ENCODE measurements around the gene PDK3.

PDK3 gene

GRCh38 chrX:24494647-24495075, 29.6 kb downstream of the PDK3 start:
- TF ChIP-seq ZNF274 (IDR thresholded peaks at IDR 0.05; ENCODE audit: low read depth, low read length): no peak
- no peak overlapping the region for H3K4me3 ChIP-seq (ENCODE audit: low read length)

- TF ChIP-seq ZNF274 (IDR thresholded peaks at IDR 0.05; ENCODE audit: low read depth, low read length): no peak
- H3K4me3 ChIP-seq (ENCODE audit: low read length): no peak overlapping the region
Measured at GRCh38 chrX:24495700-24496099, 30.6 kb downstream of the PDK3 start.

DNA sequence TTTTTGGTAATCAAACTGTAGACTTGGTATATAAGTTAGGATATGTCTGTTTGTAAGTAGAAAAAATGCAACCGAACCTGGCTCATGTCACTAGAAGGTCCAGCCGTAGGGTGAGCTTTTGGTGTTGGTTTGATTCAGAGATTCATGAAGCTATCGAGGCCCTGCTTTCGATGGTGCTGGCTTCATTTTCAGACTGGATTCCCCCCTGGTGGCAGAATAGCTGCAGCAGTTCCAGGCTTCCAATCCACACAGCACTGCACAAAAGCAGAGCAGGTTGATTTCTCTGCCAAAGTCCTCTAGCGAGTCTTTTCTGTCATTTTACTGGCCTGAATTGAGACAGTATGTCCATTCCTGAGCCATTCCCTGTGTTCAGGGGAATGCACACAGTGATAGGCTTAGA, 33.1 kb downstream of the PDK3 start:
- TF ChIP-seq ZNF274 (IDR thresholded peaks at IDR 0.05; ENCODE audit: low read depth, low read length): no peak

DNA sequence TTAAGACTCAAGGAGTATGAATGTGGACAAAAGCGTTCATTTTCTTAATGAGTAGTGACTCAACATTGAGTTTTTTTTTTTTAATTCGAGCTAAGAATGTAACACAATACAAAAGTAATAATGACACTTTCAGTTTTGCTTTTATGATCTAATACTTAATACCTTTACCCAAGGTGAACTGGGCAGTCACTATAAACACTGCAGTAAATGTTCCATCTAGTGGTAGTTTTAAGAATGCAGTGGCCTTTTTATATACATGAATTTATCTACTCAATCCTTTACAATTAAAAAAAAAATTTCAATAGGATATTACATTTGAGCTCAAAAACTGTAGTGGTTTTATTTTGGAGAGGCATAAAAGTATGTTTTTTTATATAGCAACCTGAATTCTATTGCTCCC, 33.9 kb downstream of the PDK3 start:
- TF ChIP-seq ZNF274 (IDR thresholded peaks at IDR 0.05; ENCODE audit: low read depth, low read length): no peak
- H3K4me3 ChIP-seq (ENCODE audit: low read length): no peak overlapping the region

More for the DNA sequence above, 33.1 kb downstream of the PDK3 start:
- H3K4me3 ChIP-seq (ENCODE audit: low read length): no peak overlapping the region

GRCh38 chrX:24506082-24506481, 41.0 kb downstream of the PDK3 start:
- H3K4me3 ChIP-seq (ENCODE audit: low read length): no peak overlapping the region
- TF ChIP-seq ZNF274 (IDR thresholded peaks at IDR 0.05; ENCODE audit: low read depth, low read length): no peak

GRCh38 chrX:24508375-24508774, 43.3 kb downstream of the PDK3 start:
- no peak overlapping the region for H3K4me3 ChIP-seq (ENCODE audit: low read length)
- TF ChIP-seq ZNF274 (IDR thresholded peaks at IDR 0.05; ENCODE audit: low read depth, low read length): no peak

DNA sequence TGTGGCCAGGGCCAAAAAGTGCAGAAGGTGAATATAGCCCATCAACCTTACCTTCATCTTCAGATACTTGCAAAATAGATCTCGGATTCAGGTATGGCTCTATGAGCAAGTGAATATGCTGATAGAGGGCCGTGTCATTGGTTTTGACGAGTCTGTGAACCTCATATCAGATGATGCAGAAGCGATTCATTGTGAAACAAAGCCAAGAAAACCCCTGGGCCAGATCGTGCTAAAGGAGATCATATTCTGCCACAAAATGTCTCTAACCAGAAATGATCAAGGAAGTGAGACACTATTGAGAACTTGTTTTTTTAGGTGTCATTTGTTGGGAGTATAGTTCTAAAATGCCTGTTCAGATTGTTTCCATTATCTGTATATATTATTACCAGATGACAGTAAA, 48.3 kb downstream of the PDK3 start:
- no peak overlapping the region for H3K4me3 ChIP-seq (ENCODE audit: low read length)
- TF ChIP-seq ZNF274 (IDR thresholded peaks at IDR 0.05; ENCODE audit: low read depth, low read length): no peak

- no peak for TF ChIP-seq ZNF274 (IDR thresholded peaks at IDR 0.05; ENCODE audit: low read depth, low read length)
- no peak overlapping the region for H3K4me3 ChIP-seq (ENCODE audit: low read length)
Measured at GRCh38 chrX:24515447-24515846, 50.4 kb downstream of the PDK3 start.

GRCh38 chrX:24520472-24520871, 55.4 kb downstream of the PDK3 start:
- H3K4me3 ChIP-seq (ENCODE audit: low read length): no peak overlapping the region

DNA sequence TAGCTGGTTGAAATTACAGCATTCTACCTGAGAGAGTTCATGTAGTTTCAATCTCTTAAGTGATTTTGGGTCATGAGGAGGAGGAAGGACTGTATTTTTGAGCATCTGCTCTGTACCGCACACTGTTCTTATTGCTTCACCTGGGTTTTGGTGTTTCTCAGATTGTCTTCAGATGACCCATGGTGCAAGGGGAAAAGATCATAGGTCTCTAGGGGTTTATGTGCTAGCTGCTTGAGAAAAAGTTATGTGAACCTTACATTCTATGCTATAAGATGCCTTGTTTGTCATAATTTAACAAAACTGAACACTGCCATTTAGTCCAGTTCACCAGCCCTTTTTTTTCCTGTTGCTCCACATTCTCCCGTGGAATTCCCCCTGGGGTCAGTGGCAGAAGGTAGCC, 60.4 kb downstream of the PDK3 start:
- H3K4me3 ChIP-seq (ENCODE audit: low read length): no peak overlapping the region
- TF ChIP-seq ZNF274 (IDR thresholded peaks at IDR 0.05; ENCODE audit: low read depth, low read length): no peak

More at GRCh38 chrX:24520472-24520871, 55.4 kb downstream of the PDK3 start:
- TF ChIP-seq ZNF274 (IDR thresholded peaks at IDR 0.05; ENCODE audit: low read depth, low read length): no peak

GRCh38 chrX:24526616-24527015, 61.5 kb downstream of the PDK3 start:
- no peak for TF ChIP-seq ZNF274 (IDR thresholded peaks at IDR 0.05; ENCODE audit: low read depth, low read length)
- no peak overlapping the region for H3K4me3 ChIP-seq (ENCODE audit: low read length)

- H3K4me3 ChIP-seq (ENCODE audit: low read length): no peak overlapping the region
- TF ChIP-seq ZNF274 (IDR thresholded peaks at IDR 0.05; ENCODE audit: low read depth, low read length): no peak
Measured at GRCh38 chrX:24528605-24529004, 63.5 kb downstream of the PDK3 start.

GRCh38 chrX:24536551-24536950, 71.5 kb downstream of the PDK3 start:
- H3K4me3 ChIP-seq (ENCODE audit: low read length): no peak overlapping the region
- no peak for TF ChIP-seq ZNF274 (IDR thresholded peaks at IDR 0.05; ENCODE audit: low read depth, low read length)

DNA sequence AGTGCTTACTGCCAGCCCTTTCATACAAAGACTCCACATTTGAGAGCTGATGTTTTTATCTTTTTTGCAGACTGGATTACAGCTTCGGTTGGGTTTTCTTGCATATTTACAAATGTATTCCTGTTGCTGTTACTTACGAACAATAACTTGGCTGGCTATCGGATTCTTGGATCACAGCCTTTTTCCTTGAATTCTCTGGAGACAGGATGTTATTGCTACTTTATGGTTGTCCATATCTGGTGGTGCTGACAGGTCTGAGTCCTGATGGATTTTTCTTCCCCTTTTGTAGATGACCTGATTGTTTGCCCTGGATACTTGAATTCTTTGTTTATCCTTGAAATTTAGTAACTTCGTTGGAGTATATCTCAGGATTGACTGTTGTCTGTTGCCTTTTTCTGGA, 77.7 kb downstream of the PDK3 start:
- no peak overlapping the region for H3K4me3 ChIP-seq (ENCODE audit: low read length)
- TF ChIP-seq ZNF274 (IDR thresholded peaks at IDR 0.05; ENCODE audit: low read depth, low read length): no peak

GRCh38 chrX:24547961-24548360, 82.9 kb downstream of the PDK3 start:
- H3K4me3 ChIP-seq (ENCODE audit: low read length): no peak overlapping the region
- no peak for TF ChIP-seq ZNF274 (IDR thresholded peaks at IDR 0.05; ENCODE audit: low read depth, low read length)

GRCh38 chrX:24550166-24550565, 85.1 kb downstream of the PDK3 start:
- TF ChIP-seq ZNF274 (IDR thresholded peaks at IDR 0.05; ENCODE audit: low read depth, low read length): no peak

More at GRCh38 chrX:24550166-24550565, 85.1 kb downstream of the PDK3 start:
- H3K4me3 ChIP-seq (ENCODE audit: low read length): no peak overlapping the region

Measured in GM08714 (cell line).